ENCODE results near the gene EGFL7. TPM values are rescaled to one million over a fixed set of nuclear protein-coding genes. Genes with fewer than 3 reads are reported as not detected.
"Not testable (repeated sequence)": the region's sequence is repeated elsewhere in the genome, so short reads cannot be mapped to it uniquely, and the experiment has no call there.

Gene EGFL7
- total RNA-seq, 1 donor from 2014 or later: 1.0 TPM

DNA sequence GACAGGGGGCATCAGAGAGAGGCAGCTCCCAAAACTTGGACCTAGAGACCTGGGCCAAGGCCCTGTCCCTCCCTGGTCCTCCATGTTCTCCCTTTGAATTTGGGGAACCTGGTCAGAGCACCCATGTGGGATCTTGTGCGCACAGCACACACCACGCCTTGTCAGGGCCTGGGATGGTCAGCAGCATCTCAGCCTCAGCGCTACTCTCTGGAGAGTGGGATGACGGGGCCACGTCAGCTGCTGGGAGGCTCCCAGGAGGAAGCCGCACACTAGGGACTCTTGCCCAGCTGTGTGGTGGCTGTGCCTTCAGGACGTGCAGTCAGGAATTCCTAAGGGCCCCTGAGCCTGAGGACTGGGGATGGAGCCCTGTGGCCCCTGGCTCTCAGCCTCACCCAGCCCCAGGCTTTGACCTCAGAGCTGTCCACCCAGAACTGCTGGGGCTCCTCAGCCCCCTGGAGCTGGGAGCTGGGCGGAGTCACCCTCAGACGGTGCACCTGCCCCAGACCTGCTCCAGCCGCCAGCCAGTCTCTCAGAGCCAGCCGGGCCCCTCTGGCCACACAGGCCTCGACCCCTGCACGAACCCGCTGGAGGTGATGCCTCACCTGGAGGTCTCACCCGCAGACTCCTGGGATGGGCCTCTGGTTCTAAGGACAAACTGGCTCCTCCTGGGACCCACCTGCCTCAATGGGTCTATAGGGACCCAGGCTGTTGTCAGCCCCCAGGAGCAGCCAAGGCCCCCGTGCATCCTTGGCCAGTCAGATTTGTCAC is 38.3 kb upstream of the EGFL7 start:
- intact Hi-C loops (cut with micrococcal nuclease): no loop called here

DNA sequence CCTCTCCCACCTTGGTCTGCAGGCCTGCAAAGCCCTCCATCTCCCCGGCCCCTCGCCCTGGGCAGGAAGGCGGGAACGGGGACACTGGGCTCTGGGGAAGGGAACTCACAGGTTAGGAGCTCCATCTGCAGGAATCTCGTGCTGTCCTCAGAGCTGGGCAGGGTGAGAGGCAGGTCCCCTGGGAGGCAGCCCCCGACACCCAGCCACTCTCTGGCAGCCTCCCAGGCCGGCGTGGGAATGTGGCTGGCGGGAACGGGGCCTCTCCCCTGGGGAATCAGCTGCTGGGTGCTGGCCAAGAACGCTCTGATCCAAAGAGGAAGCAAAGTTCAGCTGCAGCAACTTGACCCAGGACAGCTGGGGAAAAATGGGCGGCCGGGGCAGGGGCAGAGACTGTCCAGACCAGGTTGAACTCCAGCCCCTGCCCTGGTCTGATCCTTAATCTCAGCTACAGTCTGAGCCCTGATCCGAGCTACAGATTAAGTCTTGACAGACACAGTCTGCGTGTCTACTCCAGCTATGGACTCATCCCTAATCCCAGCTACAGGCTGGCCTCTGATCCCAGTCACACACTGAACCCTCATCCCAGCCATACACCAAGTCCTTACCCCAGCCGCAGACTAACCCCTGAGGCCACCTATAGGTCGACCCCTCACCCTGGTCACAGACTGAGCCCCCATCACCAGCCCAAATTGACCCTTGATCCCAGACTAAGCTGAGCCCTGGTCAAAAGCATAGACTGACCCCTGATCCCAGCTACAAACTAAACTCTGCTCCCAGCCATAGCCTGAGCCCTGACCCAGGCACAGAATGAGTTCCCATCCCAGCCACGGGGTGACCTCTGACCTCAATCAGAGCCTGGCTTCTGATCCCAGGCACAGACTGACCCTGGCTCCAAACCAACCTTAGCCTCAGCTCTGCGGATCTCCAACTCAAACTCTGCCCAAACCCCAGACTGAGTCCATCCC is 37.3 kb upstream of the EGFL7 start:
- intact Hi-C loops (cut with micrococcal nuclease): no loop called here

DNA sequence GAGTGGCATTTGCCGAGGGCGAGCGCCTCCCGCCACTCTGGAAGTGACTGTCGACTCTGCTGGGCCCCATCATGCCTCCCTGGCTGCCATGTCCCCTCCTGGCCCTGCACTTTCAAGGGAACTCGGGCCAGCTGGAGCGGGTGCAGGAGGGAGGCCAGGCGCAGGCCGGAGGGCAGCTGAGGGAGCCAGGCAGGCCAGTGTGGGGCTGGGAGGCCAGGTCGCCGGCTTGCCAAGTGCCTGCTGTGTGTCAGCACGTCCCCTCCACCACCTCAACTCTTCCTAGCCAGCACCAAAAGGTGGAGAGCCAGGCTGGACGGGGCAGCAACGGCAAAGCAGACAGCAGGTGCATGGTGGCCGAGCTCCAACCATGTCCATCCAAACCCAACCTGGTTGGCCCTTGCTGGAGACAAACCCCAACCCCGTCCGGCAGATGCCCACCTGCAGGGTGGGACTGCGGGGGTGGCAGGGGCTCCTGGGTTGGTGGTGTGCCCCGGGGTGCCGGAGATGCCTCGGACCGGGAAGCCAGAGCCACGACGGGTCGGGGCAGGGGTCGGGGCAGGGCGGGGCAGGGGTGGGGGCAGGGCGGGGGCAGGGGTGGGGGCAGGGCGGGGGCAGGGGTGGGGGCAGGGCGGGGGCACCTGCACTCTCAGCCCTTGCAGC is 36.5 kb upstream of the EGFL7 start:
- intact Hi-C loops (cut with micrococcal nuclease): no loop called here

DNA sequence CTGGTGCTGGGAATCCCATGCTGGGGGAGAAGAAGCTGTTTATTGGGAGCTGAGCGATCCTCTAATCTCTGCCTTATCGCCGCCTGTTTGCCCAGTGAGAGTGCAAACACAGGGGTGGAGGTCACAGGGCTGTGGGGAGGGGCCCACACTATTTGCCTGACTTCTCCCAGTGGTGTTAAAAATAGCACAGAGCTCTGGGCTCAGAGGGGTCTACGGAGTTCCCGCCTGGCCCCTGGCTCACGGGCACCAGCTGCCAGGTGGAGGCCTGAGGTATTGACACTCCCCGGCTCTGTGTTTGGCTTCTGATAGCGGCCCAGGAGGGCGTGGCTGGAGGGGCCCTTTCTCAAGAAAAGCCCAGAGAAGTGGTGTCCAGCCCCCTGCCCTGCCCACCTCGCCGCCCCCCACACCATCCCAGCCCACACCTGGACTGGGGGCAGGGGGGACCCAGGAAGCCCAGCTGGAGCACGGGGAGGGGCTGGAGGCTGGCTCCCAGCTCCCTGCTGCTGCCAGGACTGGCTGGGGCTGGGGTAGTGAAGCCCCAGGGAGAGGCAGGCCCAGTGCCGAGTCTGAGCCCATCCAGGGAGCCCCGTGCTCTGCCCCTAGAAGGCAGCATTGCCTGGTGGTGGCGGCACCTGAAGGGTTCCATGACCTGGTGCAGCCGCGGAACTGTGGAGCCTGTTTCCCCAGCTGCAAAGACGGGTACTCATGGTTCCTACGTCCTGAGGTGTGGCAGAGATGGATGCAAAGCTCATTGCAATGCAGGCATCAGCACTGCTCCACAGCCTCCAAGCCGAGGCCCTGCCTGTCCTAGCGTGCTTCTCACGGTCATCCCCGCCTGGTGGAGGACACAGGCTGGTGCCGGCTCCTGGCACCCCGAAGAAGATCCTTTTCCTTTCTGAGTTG is 35.7 kb upstream of the EGFL7 start:
- intact Hi-C loops (cut with micrococcal nuclease): no loop called here

DNA sequence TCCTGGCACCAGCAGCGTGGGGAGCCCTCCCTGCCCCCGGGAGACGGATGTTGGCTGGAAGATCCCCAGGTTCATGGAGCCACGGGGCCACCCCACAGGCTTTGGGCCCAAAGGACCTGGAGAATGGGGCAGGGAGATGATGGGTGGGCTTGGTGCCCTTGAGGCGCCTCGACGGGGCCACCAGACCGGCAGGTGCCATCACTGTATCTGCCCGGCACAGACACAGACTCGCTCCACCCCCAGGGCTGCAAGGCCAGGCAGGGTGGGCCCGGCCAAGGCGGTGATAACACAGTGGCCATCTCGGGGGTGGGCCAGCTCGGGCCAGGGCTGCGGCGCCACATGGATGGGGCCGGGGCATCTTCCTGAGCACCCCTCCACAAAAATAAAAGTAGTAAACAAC is 35.0 kb upstream of the EGFL7 start:
- intact Hi-C loops (cut with micrococcal nuclease): no loop called here

DNA sequence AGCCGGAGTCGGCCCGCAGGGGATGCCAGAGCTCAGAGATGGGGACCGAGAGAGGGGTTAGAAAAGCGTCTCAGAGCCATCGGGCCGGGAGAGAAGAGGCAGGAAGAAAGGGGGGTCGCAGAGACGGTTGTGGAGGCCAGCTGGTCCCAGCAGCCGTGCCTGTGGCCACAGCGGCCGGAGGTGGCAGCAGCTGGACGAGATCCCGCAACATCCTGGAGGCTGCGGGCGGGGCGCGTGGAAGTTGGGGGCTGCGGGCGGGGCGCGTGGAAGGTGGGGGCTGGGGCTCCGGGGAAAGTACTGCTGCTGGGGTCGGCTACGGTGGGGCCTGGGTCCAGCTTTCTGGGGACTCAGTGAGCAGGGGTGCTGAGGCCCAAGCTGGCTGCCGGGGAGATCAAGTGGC is 34.4 kb upstream of the EGFL7 start:
- intact Hi-C loops (cut with micrococcal nuclease): no loop called here

DNA sequence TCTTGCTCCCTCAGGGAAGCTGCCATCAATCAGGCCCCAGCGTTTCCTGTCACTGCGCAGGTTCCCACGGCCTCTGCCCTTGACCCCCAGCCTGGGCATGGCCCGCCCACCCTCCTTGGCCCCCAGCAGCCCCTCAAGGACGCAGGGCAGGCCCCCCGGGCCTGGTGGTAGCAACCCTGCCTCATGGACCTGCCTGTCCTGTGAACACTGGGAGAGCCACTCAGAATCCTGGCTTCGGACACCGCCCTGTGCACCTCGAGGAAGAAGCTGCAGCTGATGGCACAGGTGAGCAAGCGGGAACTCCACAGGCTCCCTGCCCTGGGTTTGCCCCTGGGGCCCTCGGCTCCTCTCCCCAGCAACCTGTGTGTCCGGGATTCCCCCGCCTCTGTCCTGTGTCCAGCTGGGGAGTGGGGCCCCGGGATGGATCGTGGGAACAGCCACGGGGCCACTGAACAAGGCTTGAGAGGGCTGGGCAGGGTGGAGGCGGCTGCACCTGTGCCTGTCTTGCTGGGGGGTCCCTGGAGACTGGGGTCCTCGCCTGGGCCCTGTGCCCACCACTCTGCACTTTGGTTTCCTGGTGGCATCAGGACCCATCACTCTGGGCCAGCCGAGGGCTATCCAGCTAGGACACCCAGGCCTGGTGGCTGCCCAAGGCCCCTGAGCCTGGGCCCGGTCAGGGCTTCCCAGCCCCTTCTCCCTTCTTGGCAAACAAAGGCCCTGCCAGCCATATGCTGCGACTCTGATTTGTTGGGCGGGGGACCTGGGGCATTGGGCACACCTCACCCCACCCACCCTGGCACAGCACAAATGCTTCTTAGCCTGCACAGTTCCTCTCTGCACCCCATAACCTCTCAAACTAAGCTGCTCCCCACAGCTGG is 33.5 kb upstream of the EGFL7 start:
- intact Hi-C loops (cut with micrococcal nuclease): no loop called here

DNA sequence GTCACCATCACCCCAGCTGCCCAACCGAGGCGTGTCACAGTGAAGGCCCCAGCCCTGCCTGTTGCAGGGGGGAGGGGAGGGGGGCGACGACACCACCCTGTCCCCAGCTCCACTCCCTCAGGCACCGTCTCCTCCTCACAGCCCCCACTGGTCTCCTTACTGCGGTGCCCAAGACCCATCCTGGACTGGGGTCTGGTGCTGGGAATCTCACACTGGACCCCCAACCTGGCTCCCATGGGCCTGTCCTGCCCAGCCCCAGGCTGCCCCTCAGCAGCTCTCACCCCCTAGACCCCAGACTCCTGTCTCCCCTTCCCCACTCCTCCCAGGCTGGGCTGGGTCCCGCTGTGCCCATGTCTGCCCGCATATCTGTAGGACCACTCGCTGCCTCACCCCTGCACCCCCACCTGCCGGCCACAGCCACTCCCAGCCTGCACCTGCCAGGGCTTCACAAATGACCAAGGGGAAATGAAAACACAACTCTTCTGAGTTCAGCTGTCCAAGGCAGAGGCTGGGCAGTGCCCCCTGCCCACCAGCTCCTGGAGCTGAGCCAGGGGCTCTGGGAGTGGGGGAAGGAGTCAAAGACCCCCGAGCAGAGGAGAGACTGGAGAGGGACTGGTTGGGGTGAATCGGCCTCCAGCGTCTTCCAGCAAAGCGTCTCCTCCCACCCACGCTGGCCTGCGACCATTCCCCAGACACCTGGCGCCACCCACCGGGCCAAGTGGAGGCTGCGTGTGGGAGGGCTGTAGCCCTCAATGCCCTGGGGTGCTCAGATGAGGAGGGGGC is 32.6 kb upstream of the EGFL7 start:
- intact Hi-C loops (cut with micrococcal nuclease): loop anchor here (2.0 kb wide), 1 partner anchor 91 kb away; no protein-coding TSS in a partner anchor

DNA sequence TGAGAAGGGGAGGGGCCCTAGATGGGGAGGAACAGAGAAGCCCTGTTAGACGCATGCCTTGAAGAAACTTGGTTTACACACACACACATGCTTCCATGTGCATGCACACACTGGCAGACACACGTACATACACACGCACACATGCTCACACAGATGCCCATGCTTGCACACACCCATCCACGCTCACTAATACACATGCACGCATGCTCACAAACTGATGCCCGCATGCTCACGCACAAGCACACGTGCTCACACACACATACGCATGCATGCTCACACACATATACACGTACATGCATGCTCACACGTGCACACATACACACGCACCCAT is 32.1 kb upstream of the EGFL7 start:
- intact Hi-C loops (cut with micrococcal nuclease): loop anchor here (2.0 kb wide), 1 partner anchor 92 kb away; no protein-coding TSS in a partner anchor

DNA sequence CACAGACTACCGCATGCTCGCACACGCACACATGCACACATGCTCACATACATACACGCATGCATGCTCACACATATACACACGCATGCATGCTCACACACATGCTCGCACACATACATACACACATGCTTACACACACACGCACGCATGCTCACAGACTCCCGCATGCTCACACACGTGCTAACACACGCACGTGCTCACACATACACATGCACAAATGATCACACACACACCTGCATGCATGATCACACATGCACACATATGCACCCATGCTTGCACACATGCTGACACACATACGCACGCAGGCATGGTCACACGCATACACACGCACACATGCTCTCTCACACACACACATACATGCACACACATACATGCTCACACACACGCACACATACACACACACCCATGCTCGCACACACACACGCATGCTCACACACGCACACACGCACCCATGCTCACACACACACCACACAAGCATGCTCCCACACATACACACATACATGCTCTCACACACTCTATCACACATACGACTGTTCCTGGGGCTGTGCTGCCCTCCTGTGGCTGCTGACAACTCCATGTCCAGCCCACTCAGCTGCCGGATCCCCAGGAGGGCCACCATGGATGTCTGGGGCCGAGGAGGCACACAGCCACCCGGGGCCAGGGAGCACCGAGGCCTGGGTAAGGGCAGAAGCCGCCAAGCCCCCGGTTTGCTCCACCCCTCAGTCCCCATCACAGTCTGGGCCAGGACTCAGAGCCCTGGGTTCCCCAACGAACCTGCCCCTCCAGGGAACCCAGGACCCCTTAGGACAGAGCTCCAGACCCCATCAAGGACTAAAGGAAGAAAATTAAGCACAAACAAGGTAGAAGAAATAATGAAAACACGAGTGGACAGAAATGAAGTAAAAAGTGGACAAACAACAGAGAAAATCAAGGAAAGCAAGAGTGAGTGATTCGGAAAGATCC is 31.4 kb upstream of the EGFL7 start:
- intact Hi-C loops (cut with micrococcal nuclease): loop anchor here (1.0 to 2.0 kb wide), 2 partner anchors 93 to 146 kb away; no protein-coding TSS in a partner anchor

DNA sequence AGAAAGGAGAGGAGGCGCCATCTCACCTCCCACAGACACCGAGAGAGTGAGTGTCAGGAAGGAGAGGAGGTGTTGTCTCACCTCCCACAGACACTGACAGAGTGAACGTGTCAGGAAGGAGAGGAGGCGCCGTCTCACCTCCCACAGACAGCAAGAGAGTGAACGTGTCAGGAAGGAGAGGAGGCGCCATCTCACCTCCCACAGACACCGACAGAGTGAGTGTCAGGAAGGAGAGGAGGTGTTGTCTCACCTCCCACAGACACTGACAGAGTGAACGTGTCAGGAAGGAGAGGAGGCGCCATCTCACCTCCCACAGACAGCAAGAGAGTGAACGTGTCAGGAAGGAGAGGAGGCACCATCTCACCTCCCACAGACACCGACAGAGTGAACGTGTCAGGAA is 30.6 kb upstream of the EGFL7 start:
- intact Hi-C loops (cut with micrococcal nuclease): not testable (repeated sequence)

DNA sequence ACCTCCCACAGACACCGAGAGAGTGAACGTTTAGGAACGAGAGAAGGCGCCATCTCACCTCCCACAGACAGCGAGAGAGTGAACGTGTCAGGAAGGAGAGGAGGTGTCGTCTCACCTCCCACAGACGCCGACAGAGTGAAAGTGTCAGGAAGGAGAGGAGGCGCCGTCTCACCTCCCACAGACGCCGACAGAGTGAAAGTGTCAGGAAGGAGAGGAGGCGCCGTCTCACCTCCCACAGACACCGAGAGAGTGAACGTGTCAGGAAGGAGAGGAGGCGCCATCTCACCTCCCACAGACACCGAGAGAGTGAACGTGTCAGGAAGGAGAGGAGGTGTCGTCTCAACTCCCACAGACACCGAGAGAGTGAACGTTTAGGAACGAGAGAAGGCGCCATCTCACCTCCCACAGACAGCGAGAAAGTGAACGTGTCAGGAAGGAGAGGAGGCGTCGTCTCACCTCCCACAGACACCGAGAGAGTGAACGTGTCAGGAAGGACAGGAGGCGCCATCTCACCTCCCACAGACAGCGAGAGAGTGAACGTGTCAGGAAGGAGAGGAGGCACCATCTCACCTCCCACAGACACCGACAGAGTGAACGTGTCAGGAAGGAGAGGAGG is 30.1 kb upstream of the EGFL7 start:
- intact Hi-C loops (cut with micrococcal nuclease): not testable (repeated sequence)

DNA sequence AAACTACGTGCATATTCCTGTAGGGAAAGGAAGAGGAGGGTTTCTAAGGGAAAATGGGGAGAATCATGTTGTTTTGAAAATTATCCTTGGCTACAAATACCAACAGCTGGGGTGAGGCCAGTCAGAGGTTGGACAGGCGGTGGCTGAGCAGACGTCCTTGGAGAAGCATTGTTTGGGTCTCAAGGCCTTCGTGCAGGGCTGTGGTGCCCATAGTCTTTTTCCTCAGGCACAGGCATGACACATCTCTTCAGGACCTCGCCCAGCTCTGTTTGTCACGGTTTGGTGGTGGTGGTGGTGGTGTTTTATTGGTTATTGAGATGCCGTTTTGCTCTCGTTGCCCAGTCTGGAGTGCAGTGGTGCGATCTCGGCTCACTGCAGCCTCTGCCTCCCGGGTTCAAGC is 27.8 kb upstream of the EGFL7 start:
- intact Hi-C loops (cut with micrococcal nuclease): no loop called here

DNA sequence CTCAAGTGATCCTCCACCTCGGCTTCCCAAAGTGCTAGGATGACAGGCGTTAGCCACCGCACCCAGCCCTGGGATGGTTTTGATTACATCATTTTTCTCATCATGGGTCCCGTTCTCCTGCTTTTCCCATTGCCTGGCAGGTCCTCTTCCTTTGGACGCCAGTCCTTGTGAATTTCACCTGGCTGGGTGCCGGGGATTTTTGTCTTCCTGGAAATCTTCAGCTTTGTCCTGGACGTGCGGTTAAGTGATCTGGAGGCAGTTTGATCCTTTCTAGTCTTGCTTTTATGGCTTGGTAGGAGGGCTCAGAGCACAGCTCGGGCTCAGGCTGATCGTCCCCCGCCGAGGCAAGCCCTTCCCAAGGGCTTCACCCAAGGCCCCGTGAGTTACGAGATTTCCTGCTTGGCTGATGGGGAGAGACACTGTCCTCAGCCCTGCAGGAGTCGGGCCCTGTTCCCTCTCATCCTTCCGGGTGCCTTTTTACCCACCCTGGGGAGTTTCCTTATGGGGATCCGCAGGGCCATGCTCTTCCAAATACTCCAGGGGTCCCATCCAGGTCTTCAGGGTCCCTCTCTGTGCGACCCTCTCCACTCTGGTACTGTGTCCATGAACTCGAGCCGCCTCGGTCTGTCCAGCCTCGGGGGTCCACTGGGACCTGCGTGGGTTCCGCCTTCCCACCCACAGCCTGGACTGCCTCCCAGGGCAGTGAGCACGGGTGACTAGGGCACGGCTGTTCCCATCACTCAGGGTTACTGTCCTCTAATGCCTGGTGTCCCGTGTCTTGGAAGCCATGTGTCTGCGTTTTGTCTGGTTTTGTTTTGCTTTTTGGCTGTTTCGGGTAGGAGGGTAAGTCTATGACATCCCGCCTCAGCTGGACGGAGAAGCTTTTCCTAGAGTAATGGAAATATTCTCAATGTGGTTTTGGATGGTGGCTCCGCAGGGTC is 22.3 kb upstream of the EGFL7 start:
- intact Hi-C loops (cut with micrococcal nuclease): no loop called here

DNA sequence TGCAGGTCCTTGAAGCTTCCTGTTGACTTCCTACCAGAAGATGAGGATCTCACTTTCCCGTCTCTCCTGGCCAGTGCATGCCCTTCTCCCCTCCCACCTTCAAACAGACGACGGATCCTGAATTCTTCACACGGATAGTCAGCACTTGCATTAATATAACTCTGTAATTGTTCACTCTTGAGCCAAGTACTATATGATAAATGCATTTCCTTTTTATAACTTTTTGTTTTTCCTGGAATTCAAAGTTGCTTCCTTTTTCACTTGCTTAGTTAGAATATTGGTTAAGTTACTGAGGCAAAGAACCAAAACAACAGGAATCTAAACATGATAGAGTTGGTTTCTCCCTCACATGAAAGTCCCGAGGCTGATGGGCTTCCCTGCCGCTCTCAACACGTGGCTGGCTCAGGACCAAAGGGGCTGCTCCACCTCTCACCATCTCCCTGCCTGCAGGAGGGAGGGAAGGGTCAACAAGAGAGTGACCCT is 20.2 kb upstream of the EGFL7 start:
- intact Hi-C loops (cut with micrococcal nuclease): no loop called here
